BJ (cell line): ENCODE results near the gene ARIH2. TPM values are rescaled to one million over a fixed set of nuclear protein-coding genes. Genes with fewer than 3 reads are reported as not detected.

Experiments used
- CTCF ChIA-PET: fragments of 350-600 bp; formaldehyde crosslinking; extraction: SDS; loops from one replicate; lab custom pipeline; 2021; ENCODE audit warnings: antibody characterized with exemption, inconsistent platforms; lab: Yijun Ruan, JAX
- POLR2A ChIA-PET: fragments of 300-600 bp; sonication (Branson Sonifier 250); formaldehyde crosslinking; extraction: SDS; loops from one replicate; lab custom pipeline; 2021; ENCODE audit warnings: antibody characterized with exemption; lab: Charles Lee
- DNase-seq: peaks from one replicate; pipeline ENCODE4 v3.0.0-alpha.2; 2011; ENCODE audit warnings: low read depth
- H3K27me3 ChIP-seq: 2 replicates; pipeline ENCODE4 v1.6.0; 2011; ENCODE audit warnings: low read length; ENCODE audit not compliant: control insufficient read depth, insufficient read depth
- H3K36me3 ChIP-seq: 2 replicates; pipeline ENCODE4 v1.5.1; 2011; ENCODE audit warnings: low read length; ENCODE audit not compliant: control insufficient read depth, insufficient read depth
- H3K4me3 ChIP-seq: 2 replicates; pipeline ENCODE4 v1.5.1; 2011; ENCODE audit warnings: low read depth, mild to moderate bottlenecking, control low read depth, low read length
- polyA plus RNA-seq: library from polyadenylated mRNA; depleted of rRNA; stranded (reverse); fragments of >200 nt; gene quantifications from 2 replicates; pipeline ENCODE4 v1.2.3, GENCODE V29; 2011
- TF ChIP-seq, protein P1 (sequence below): IDR thresholded peaks from 2 replicates; pipeline ENCODE4 v1.5.1; 2011; ENCODE audit warnings: low read depth, mild to moderate bottlenecking, control low read depth, inconsistent platforms, low read length, moderate library complexity; ENCODE audit not compliant: insufficient read depth

Gene ARIH2
- polyA plus RNA-seq, 1 experiment: 96.7 TPM

GRCh38 chr3:48962340-48962739, 43.7 kb downstream of the ARIH2 start:
- POLR2A ChIA-PET: no interaction called here

DNA sequence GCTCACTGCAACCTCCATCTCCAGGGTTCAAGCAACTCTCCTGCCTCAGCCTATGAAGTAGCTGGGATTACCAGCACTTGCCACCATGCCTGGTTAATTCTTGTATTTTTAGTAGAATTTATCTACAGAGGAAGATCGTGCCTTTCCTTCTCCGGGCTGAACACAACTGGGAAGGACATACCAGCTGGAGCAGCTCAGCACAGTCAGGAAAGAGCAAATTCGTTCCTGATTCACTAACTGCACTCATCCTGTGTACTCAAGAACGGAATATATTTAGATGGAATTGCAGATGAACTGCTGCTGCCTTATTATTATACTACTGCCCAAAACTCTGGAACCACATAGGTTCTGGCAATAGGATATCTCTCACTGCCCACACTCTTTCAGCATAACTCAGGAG, 44.3 kb downstream of the ARIH2 start:
- Histone ChIP-seq H3K36me3 (peaks cover 7% of the 10 kb centered on the region), H3K4me3 (no peak overlapping the region), H3K27me3 (no peaks in the 10 kb centered on the region)
- no peak for DNase-seq
- TF ChIP-seq, protein P1, sequence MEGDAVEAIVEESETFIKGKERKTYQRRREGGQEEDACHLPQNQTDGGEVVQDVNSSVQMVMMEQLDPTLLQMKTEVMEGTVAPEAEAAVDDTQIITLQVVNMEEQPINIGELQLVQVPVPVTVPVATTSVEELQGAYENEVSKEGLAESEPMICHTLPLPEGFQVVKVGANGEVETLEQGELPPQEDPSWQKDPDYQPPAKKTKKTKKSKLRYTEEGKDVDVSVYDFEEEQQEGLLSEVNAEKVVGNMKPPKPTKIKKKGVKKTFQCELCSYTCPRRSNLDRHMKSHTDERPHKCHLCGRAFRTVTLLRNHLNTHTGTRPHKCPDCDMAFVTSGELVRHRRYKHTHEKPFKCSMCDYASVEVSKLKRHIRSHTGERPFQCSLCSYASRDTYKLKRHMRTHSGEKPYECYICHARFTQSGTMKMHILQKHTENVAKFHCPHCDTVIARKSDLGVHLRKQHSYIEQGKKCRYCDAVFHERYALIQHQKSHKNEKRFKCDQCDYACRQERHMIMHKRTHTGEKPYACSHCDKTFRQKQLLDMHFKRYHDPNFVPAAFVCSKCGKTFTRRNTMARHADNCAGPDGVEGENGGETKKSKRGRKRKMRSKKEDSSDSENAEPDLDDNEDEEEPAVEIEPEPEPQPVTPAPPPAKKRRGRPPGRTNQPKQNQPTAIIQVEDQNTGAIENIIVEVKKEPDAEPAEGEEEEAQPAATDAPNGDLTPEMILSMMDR: no peak
- ChIA-PET CTCF (no interaction called here), POLR2A (no interaction called here)

More at GRCh38 chr3:48962340-48962739, 43.7 kb downstream of the ARIH2 start:
- Histone ChIP-seq H3K36me3 (peaks cover 7% of the 10 kb centered on the region), H3K27me3 (no peaks in the 10 kb centered on the region), H3K4me3 (no peak overlapping the region)
- CTCF ChIA-PET: no interaction called here
- TF ChIP-seq, protein P1: no peak
- DNase-seq: no peak

DNA sequence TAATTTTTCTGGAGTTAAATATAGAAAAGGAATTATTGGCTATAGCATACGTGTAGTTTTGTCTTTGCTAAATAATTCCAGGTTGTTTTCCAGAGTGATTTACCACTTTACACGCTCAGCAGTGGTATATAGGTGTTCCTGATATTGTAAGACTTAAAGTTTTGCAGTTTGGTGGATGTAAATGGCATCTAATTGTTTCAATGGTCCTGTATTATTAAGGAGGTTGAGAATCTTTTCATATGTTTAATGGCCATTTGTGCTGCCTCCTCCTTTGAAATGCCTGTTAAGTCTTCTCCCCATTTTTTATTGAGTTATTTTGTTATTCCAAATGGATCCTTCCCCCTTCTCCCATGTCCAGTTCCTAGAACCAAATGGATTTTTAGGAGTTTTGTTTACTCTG, 44.9 kb downstream of the ARIH2 start:
- Histone ChIP-seq H3K36me3 (peaks cover 8% of the 10 kb centered on the region), H3K4me3 (no peak overlapping the region), H3K27me3 (no peaks in the 10 kb centered on the region)
- no peak for DNase-seq
- TF ChIP-seq, protein P1: no peak
- POLR2A ChIA-PET: no interaction called here
- CTCF ChIA-PET: interaction anchor here (0.9 kb wide), 1 partner anchor 35 kb away, joined by 3 read pairs; no protein-coding TSS in a partner anchor

DNA sequence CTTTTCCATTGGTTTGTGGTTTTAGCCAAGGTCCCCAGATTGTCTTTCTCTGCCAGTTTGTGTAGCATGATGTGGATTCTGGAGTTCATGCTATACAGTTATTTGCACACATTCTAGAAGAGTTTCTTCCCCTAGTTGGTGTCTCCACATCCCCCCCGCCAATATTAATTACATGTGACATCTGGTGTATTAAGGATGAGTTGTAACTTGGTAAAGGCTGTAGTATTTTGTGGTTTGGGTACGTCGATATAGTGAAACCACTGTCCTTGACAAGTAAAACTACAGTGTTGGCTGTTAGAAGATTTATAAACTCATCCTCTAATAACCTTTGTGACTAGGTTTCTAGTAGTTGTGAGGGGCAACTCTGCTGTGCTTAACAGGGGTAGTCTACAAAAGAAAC, 47.7 kb downstream of the ARIH2 start:
- no peak for DNase-seq
- H3K27me3 ChIP-seq: no peaks in the 10 kb centered on the region
- TF ChIP-seq, protein P1: no peak
- POLR2A ChIA-PET: no interaction called here
- CTCF ChIA-PET: interaction anchor here (0.7 to 2.3 kb wide), 3 partner anchors 20 to 428 kb away, joined by 3 to 7 read pairs (median 4); no protein-coding TSS in a partner anchor
- no peak overlapping the region for H3K4me3 ChIP-seq
- H3K36me3 ChIP-seq: peaks cover 14% of the 10 kb centered on the region

- Histone ChIP-seq H3K4me3 (no peak overlapping the region), H3K27me3 (no peaks in the 10 kb centered on the region), H3K36me3 (peaks cover 15% of the 10 kb centered on the region)
- TF ChIP-seq, protein P1: no peak
- no peak for DNase-seq
- ChIA-PET POLR2A (no interaction called here), CTCF (interaction anchor here (1.5 to 2.3 kb wide), 2 partner anchors 19 to 21 kb away, joined by 4 to 7 read pairs; no protein-coding TSS in a partner anchor)
Measured at GRCh38 chr3:48966876-48967361, 48.3 kb downstream of the ARIH2 start.
